Activated T-cell treated with anti-CD3 and anti-CD28 coated beads for 1 hour (primary cell): ENCODE data around the gene TMEM115.

Source experiments
- DNase-seq: peaks from one replicate; pipeline ENCODE4 v3.0.0-alpha.2; 2020; ENCODE audit warnings: low read depth

TMEM115 gene

DNA sequence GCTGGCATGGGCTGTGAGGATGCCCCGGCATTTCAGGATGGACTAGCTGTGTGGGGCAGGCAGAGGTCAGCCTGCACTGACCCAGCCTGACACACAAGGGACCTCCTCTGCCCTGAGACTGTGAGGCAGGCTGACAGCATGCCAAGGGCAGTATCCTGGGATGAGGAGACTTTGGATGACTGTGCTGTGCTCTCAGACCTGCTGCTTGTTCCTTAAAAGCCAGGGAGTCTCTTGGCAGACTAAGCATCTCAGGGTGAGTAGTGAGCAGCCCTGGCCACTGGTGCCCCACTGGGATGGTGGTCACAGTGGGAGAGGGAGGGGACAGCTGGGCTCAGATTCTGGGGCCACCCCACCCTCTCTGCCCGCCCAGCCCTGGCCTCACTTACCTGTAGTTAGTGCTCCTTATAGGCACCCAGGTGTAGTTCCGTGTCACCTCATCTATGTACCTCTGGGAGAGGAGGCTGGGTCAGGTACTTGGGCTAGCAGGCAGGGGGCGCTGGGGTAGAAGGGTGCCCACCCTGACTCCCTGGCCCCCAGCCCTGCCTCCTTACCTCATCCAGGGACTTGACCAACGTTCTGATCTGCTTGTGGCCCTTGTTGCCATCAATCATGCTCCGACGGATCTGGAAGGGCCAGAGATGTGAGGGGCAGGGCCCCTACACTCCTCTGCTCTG lies 16.1 kb upstream of the TMEM115 start:
- no peak for DNase-seq

DNA sequence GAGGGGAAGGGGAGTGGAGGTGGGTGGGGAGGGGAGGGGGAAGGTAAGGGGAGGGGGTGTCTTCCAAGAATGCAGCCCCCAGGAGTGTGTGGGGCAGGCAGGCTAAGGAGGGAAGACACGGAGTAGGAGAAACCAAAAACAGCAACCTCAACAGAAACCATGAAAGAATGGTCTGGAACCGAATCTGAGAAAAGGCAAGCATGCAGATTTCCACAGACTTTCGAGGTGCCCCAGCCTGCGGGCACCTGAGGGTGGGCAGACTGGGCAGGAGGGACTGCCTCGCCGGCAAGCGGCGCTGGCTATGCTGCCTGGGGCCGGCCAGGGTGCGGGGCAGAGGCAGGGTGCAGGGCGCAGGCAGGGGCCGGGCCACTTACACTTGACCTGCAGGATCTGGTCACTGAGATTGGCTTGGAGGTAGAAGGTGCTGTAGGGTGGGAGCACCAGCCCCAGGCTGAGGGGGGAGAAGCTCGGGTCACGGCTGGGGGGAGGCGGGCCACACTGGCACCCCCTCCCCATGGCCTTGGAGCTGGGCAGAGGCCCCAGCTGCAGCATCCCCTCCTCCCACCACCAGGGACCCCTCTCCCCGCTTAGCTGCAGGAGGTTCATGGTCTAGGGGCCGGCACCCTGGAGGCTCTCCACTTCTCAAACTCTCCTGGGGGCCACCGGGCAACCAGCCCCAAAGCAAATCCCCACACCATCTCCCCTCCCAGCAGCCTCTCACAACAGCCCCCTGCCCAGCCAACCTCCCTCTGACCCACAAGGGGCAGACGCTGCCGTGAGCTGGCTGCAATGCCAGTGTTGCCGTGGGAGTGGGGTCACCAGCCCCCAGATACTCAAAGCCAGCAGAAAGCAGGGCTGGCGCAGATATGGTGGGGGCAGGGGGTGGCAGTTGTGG lies 15.3 kb upstream of the TMEM115 start:
- DNase-seq, result no peak

DNA sequence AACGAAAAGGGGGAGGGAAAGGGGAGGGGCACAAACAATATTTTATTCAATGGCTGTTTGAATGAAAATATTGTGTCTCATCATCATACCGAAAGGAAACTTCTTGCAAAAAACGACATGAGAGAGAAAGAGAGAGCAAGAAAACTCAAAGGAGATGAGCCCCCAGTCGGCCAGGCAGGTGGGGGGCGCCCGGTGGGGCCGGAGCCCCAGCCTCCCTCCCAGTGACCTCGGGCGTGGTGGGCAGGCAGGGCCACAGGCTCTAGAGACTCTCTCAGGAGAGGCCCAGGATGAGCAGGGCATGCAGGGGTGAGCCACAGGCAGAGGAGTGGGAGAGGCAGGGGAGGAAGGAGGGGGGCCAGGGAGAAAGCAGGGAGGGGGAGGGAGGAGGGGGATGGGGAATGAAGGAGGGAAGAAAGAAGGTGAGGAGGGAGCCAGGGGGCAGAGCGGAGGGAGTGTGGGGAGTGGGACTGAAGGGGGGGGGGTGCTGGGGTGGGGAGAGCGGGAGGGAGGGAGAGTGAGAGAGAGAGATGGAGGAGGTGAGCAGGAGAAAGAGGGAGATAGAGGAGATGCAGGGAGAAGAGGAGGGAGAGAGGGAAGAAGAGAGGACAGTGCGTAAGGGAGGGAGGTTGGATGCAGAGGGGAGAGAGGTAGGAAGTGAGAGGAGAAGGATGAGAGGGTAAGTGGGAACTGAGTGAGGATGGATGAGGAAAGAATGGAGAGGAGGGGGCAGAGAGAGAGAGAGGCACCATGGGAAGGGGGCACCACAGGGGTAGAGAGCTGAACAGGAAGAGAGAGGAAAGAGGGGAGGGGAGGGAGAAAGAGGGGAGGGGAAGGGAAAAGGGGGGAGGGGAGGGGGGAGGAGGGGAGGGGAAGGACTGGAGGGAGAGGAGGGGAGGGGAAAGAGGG lies 14.1 kb upstream of the TMEM115 start:
- DNase-seq, result no peak

DNA sequence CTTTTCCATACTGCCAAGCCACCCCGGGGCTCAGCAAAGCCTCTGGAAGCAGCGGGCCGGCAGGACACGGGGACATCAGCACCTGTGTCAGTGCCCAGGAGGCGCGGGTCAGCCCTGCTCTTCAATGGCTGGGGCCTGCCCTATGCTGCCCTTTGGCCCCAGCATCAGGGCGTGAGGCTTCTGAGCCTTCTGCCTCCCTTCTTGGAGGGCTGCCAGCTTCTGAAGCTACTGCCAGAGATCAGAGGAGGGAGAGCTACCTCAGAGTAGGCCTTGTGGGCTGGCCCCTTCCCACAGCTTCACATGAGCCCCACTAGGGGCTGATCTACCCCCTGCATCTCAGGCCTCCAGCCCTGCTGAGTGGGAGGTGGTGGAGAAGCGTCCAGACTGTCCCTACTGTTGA lies 13.0 kb upstream of the TMEM115 start:
- no peak for DNase-seq

DNA sequence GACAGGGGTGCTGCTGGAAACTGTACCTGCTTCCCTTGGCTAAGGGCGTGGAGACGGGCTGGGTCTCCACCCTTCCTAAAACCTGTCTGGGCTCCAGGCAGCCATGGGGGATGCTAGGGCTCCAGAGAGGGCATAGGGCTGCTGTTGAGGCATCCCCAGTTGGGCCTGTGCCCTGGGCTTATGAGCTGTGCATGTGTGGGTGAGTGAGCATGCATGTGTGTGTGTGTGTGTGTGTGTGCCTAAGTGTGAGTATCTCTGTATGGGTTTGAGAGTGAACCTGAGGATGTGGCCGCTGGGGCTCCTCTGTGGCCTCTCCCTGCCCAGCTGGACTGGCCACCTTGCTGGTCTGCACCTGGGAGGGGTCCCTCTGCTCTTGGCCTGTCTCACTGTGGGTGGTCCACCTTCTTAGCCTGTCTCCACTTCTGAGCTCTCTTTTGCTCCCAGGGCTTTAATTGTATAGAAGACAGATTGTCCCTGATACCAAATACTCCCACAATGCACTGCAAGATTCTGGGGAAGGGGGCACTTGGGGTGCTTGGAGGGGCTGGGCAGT lies 11.9 kb upstream of the TMEM115 start:
- DNase-seq, result no peak

DNA sequence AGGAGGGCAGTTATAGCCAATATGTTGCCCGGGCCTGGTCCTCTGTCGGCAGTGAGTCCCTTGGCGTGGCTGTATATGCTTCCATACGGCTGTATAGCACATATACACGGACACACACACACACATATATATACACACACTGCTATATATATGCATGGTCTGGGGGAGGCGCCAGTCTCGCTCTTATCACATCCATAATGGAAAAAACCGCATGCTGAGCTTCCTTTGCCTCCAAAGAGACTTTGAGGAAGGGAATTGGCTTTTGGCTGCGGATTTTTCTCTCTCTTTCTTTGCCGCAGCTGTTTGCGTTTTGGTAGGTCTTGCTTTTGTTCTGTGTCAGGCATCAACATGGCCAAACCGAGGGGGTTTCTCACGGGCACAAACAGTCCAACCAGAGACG lies 11.3 kb upstream of the TMEM115 start:
- DNase-seq, result no peak

DNA sequence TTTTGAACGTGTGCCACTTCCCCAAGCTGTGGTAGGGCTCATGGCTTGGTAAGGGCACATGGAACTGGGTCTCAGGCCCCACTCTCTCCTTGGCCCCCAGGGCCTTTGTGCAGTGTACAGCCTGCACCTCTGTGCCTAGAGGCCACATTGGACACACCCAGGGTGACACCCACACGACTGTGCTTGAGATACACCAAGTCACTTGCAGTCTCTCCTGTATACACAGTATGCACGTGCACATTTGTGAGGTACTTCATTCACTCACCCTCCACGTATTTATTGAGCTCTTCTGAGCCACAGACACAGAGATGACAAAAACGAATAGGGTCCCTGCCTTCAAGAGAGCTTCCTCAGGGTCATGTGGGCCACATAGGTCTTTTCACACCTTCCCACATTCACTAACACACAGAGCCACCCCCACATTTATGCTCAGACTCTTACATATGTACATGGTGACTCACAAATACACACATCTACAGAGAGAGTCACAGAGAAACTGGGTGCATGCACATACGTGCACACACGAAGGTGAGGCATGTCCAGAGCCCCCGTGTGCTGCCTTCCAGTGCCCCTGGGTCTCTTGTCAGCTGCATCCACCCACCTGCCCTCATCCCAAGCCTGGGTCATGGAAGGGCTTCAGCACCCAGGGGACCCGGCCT lies 9.8 kb upstream of the TMEM115 start:
- no peak for DNase-seq

DNA sequence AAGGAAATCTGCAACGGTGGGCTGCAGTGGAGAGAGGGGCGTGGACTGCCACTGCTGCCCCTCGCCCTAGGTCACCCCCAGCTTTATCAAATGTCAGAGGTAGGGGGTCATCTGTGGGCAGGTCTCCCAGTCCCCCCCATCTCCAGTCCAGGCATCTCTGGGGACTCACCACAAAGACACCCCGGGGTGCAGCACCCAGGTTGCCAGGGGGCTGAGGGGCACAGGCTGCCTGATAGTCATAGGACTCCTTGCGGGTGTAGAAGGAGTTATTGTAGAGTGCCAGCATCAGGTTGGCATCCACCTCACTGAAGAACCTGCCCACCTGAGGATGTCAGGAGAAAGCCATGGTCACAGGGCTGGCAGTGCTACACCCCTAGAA lies 6.5 kb upstream of the TMEM115 start:
- no peak for DNase-seq

DNA sequence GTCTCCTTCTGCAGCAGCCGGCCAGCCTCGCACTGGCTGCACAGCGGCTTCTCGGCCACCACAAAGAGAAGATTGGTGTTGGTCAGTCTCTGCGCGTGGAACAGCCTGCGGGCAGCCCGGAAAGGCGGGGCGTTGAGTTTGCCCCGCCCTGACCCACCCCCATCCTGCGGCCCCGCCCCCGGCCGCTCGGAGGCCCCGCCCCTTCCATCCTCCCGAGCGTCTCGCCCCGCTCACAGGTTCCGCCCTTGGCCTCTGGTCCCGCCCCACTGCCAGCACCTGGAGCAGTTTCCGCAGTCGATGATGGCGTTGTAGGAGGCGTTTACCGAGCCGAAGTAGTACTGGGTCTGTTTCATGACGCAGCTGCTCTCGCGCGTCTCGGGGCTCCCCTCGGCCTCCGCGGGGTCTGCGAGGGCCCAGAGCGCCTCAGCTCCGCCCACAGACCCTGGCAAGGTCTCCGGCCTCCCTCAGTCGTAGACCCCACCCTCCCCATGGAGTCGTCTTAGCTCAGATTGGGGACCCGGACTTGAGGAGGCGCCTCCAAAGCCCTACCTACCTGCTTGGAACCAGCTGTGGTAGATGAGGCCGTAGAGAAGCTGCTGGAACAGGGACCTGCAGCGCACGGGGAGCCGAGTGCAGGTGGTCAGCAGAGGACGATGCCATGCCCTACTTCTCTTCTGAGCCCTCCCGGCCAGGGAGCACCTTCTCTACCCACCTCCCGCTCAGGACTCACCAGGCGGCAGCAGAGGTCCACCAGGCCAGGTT lies 5.9 kb upstream of the TMEM115 start:
- peak; percentile 93 for DNase-seq

DNA sequence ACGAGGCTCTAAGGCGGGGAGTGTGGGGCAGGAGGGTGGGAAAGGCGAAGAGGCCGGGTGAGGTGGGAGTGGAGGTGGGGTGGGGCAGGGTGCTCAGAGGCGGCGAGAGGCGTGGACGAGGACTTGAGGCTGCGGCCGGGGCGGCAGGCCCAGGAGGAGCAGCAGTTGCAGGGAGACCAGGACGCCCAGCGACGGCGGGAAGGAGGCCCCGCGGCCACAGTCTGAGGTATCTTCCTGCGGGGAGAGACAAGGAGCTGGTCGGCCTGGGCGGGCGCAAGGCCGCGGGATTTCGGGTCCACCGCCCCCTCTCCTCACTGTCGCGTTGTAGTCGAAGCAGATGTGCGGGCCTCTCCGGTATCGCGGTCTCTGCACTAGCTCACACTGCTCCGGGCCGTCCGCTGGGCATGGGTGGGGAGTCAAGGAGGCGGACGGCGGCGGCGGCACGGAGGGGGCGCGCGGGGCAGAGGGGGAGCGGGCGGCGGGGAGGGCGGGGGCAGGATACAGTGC lies 5.3 kb upstream of the TMEM115 start:
- no peak for DNase-seq

DNA sequence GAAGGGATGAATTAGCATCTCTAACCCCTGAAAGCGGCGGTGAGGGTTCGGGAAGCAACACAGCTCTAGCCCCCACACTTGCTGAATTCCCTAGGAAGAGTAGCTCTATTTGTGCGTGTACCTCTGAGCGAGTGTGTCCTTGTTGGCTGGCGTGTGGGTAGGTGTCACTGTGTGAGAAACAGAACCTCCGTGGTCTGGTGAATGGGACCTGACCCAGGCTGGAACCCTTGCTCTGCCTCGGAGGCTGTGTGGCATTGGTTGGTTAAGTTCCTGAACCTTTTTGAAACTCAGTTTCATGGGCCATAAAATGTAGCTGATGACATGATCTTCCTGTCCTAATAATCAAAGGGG lies 414 bp upstream of the TMEM115 start:
- DNase-seq, result no peak

DNA sequence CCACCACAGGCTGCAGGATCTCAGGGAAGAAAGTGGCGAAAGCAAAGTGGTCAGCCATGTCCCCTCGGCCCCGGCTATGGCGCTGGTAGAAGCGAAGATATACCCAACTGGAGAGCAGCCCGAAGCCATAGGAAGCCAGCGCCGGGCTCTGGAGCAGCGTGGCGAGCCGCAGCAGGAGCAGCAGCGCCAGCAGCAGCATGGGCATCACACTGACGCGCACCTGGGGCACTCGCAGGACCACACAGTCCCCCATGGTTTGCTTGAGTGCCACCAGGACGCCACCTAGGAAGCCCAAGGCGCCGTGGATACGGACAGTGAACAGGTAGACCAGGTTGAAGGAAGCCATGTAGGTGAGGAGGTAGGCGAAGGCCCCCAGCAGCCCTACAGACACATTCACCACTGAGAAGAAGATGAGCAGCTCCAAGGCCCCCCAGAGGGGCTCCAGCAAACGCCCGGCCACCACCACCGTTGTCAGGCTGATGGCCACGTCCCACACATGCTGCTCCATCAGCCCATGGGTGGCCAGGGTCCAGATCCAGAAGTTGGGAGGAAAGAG lies 888 bp downstream of the TMEM115 start:
- DNase-seq, result no peak

DNA sequence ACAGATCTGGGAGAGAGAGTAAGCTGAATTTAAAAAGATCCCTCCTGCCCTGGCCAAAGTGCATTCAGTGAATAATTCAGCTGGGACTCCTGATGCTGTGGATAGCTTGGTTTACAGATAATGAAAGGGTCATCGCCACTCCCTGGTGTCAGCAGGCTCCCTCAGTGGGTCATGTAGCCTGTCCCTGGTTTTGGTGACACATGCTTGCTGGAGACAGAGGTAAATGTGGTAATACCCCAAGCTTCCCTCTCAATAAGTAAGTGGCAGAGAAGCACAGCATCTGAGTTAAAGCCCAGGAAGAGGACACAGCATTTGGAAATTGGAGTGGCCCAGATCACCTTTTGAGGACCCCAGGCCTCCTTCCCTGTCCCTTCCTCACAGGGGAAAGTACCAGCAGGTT lies 1.8 kb downstream of the TMEM115 start:
- no peak for DNase-seq

DNA sequence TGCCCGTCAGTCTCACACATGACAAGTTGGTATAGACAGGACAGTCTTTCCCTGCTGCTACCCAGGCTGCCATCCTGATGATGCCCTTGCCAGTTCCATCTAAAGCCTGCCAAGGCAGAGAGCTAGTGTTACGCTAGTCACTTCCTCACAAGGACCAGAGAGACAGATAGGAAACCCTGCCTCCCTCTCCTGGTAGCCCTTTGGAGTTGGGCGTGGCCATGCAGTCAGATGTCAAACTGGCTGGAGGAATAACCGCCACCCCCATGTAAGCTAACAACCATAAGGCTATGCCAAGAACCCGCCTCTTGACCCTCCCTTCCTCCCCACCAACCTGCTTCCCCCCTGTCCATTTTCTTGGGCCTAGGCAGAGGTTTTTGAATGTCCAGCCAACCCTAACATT lies 2.8 kb downstream of the TMEM115 start:
- DNase-seq, result no peak

DNA sequence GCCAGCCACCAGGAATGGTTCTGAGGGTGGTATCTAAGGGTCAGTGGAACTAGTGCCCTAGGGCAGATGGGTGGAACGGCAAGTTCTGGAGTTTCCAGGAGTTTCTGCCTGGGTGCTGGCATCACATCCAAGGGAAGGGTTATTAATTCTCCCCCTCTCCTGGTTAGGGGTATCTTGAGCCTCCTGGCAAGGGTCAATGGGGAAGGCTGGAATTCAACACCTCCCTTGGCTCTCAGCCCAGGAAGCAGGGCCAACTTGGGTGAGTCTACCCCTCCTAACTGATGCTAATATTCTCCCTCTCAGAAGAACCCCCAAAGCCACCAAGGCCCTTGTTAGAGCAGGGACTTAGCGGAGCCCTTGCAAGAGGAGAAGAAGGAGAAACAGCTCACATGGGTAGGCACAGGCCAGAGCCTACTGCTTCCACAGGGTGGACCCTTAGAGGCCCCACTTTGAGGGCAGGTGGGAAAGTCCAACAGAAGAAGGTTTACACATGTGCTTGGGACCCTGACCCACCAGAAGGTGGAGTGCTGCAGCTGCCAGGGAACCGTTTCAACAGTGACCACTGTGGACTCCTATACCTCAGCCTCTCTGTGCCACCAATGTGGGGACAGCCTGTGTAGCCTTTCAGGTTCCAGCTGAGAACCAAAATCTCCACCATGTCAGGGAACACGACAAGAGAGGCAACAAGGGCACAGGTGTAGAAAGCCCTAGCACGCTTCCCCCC lies 3.3 kb downstream of the TMEM115 start:
- no peak for DNase-seq

DNA sequence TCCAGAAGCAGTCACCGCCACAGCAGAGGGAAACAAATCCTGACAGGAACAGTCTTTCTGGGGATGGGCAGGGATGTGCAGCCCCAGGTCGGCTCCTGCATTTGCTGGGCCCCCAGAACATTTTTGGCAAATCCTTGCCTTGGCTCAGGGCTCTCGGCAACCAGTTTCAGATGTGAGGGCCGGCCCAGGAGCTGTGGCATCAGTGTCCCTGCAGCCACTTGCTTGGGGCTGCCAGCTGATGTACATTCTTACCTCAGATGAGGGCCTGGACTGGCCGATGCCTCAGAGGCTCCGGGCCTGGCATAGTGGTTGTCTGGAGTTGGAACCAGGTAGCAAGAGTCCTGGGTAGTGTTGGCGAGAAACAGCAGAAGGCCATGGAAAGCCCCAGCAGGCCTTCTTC lies 4.5 kb downstream of the TMEM115 start:
- DNase-seq, result no peak

DNA sequence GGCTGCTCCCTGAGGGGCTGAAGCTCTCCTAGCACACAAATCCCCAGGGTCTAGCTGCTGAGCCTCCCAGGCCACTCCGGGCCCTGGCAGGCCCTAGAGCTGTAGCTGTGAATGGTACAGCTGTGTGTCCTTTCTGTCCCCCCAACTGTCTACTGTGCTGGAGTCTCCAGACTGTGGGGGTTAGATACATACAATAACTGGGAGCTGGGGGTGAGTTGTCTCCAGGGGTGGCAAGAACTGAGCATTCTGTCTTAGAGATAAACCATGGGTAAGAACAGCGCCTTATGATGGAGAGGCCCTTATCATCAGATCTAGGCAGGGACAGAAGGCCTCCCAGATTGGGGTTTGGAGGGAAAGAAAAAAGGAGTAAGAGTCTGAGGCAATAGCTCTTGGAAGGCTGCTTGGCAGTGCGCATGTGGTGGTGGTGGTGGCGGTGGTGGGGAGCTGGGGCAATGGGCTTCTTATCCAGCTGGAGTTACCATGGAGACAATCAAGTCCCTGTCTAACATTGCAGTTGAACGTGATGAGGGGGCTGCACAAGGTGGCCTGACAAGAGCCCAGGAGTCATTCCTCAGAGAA lies 5.0 kb downstream of the TMEM115 start:
- DNase-seq, result no peak

DNA sequence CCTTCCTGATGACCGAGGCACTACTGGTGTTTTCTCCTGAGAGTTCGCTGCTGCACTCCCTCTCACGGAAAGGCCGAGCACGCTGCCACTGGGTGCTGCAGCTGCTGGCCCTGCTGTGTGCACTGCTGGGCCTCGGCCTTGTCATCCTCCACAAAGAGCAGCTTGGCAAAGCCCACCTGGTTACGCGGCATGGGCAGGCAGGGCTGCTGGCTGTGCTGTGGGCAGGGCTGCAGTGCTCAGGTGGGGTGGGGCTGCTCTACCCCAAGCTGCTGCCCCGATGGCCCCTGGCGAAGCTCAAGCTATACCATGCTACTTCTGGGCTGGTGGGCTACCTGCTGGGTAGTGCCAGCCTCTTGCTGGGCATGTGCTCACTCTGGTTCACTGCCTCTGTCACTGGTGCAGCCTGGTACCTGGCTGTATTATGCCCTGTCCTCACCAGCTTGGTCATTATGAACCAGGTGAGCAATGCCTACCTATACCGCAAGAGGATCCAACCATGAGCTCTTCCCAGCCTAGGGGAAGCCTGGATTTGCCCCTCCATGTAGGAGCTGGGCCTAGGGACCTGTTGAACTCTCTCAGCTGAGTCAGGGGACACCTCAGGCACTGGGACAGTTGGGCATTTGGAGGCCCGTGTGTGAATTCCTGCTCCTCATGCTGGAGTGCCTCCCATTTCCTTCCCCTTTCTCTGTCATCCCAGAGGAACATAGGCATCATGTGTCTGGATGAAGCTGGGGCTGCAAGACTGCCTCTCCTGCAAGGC lies 5.9 kb downstream of the TMEM115 start:
- no peak for DNase-seq

DNA sequence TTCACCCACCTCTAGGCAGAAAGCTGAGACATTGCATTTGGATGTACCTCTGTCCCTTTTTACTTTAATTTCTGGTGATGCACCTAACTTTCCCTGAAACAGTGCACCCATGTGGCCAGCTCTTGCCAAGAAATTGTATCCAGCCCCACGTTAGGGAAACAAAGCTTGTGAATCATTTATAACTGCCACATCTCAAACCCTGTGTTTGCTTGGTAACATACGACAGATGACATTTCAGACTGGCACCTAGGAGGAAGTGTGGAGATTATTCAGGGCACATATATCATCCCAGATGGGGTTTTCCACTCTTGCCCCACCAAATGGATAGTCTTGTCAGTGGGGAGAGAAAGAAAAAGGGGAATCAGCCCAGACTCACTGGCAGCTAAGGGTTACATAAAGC lies 6.5 kb downstream of the TMEM115 start:
- no peak for DNase-seq
